Measurements from ENCODE around the gene NGEF. TPM values are rescaled to one million over a fixed set of nuclear protein-coding genes. Genes with fewer than 3 reads are reported as not detected.

The NGEF gene
- total and polyA plus RNA-seq, 2 donors (not counting 1 experiment from before 2014, with no cell fraction given), result under 0.01 to 0.24 TPM

DNA sequence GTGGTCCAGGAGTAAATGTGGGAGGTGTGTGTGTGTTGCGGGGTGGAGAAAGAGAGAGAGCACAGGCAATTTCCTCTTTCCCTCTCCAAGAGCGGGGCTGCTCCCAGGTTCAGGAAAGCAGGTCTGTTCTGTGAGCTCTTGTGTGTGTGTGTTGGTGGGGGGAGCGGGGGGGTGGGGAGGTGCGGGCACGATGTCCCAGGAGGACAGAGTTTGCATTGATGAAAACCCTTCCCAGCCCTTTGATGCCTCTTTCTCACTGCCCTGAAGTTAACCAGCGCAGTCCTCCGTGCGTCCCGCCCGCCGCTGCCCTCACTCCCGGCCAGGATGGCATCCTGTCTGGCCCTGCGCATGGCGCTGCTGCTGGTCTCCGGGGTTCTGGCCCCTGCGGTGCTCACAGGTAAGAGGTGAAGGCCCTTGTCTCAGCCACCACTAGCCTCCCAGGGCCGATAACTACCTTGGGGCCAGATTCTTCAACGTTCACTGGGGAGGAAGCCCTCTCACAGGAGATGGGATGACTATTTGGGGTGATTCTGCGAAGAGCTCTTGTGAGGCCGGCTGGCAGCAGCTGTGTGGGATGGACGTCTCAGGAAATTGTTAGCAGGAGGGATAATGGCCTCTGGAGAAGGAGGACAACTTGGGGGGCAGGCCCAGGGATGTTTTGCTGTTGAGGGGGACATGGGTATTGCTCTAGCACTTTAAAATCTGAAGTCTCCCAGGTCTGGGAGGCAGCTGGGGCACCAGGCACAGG is 142.9 kb downstream of the NGEF start, which contains the start of gene SNORC:
Gene SNORC (plus strand): TSS at position 247 of the 748 bp plus-strand sequence. CDS start 78 bp downstream, at position 325.
- Histone ChIP-seq H3K4me3 (replicated peaks in 1 of 4; ENCODE audit: control extremely low read depth in 1 of 4, insufficient read depth in 1 of 4, low read depth in 3 of 4, low read length in 4 of 4) (no peak within 1 kb of the TSS), H4K20me1 (ENCODE audit: control insufficient read depth, extremely low read depth, insufficient read depth, low read length) (no peaks in the 10 kb centered on the region), H3K27ac (ENCODE audit: insufficient read depth, low read length) (no peak within 1 kb of the TSS), H3K79me2 (ENCODE audit: control insufficient read depth, insufficient read depth, low read length) (no peaks in the 10 kb centered on the region), H3K27me3 (ENCODE audit: control insufficient read depth, insufficient read depth, low read length) (no peaks in the 10 kb centered on the region), H3K4me1 (ENCODE audit: control insufficient read depth, extremely low read depth, insufficient read depth, low read length) (no peaks in the 10 kb centered on the region), H3K4me2 (ENCODE audit: extremely low read depth, insufficient read depth, low read length) (no peak within 1 kb of the TSS), H3K9ac (ENCODE audit: insufficient read depth, low read length) (no peak within 1 kb of the TSS), H3K9me3 (ENCODE audit: control insufficient read depth, insufficient read depth, low read depth, low read length) (no peaks in the 10 kb centered on the region), H3K36me3 (ENCODE audit: control insufficient read depth, insufficient read depth, low read length) (no peaks in the 10 kb centered on the region), H2AFZ (ENCODE audit: low read length) (no peak within 1 kb of the TSS)
- TF ChIP-seq EZH2 (IDR thresholded peaks at IDR 0.05; ENCODE audit: low read length, missing control alignments), result no peak
- TF ChIP-seq, protein P1, sequence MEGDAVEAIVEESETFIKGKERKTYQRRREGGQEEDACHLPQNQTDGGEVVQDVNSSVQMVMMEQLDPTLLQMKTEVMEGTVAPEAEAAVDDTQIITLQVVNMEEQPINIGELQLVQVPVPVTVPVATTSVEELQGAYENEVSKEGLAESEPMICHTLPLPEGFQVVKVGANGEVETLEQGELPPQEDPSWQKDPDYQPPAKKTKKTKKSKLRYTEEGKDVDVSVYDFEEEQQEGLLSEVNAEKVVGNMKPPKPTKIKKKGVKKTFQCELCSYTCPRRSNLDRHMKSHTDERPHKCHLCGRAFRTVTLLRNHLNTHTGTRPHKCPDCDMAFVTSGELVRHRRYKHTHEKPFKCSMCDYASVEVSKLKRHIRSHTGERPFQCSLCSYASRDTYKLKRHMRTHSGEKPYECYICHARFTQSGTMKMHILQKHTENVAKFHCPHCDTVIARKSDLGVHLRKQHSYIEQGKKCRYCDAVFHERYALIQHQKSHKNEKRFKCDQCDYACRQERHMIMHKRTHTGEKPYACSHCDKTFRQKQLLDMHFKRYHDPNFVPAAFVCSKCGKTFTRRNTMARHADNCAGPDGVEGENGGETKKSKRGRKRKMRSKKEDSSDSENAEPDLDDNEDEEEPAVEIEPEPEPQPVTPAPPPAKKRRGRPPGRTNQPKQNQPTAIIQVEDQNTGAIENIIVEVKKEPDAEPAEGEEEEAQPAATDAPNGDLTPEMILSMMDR (conservative IDR thresholded peaks at IDR 0.05 in 1 of 2, IDR thresholded peaks at IDR 0.05 in 1 of 2; ENCODE audit: low read depth in 1 of 2, low read length in 2 of 2), result no peak
- DNase-seq (ENCODE audit: low read depth in 2 of 2), result no peak

DNA sequence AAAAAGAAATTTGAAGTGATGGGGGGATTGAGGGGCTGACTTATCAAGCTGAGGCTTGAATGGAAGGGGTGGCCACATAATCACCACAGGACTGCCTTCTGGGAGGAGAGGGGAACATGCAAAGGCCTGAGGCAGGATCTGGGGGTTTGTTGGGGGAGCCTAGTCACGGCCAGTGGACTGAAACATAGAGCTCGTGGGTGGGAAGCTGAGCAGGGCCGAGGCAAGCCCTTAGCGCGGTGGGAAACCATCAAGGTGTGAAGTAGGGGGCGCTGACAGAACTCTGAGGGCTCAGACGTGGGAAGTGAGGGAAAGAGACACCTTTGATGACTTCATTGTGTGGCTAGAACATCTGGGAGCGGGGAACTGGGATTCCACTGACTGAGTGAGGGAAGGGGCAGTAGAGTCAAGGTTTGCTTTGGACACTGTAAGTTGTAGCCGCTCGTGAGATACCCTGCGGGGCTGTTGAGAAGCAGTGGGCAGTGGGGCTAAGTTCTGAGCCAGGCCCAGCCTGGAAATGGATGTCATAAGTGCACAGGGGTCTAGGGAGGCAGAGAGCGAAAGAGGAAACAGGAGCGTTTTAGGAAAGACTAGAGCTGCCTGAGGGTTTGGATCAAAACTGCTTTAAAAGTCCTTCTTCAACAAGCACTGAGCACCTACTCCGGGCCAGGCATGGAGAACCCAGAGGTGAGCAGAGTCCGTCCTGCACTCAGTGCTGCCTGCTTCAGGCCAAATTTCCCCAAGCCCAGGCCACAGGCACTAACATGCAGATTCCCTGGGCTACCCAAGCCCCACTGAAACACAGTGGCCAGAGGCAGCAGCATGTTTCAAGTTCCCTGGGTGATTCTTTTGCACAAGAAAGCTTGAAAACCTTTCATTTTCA is 143.7 kb downstream of the NGEF start:
- no peak overlapping the region for H2AFZ ChIP-seq (ENCODE audit: low read length)
- no peaks in the 10 kb centered on the region for H3K9me3 ChIP-seq (ENCODE audit: control insufficient read depth, insufficient read depth, low read depth, low read length)
- no peak overlapping the region for H3K4me3 ChIP-seq (replicated peaks in 1 of 4; ENCODE audit: control extremely low read depth in 1 of 4, insufficient read depth in 1 of 4, low read depth in 3 of 4, low read length in 4 of 4)
- no peak overlapping the region for H3K4me2 ChIP-seq (ENCODE audit: extremely low read depth, insufficient read depth, low read length)
- TF ChIP-seq, protein P1 (conservative IDR thresholded peaks at IDR 0.05 in 1 of 2, IDR thresholded peaks at IDR 0.05 in 1 of 2; ENCODE audit: low read depth in 1 of 2, low read length in 2 of 2), result no peak
- TF ChIP-seq EZH2 (IDR thresholded peaks at IDR 0.05; ENCODE audit: low read length, missing control alignments), result no peak
- no peaks in the 10 kb centered on the region for H3K4me1 ChIP-seq (ENCODE audit: control insufficient read depth, extremely low read depth, insufficient read depth, low read length)
- no peak overlapping the region for H3K27ac ChIP-seq (ENCODE audit: insufficient read depth, low read length)
- H3K9ac ChIP-seq (ENCODE audit: insufficient read depth, low read length), result no peak overlapping the region
- H4K20me1 ChIP-seq (ENCODE audit: control insufficient read depth, extremely low read depth, insufficient read depth, low read length), result no peaks in the 10 kb centered on the region
- no peaks in the 10 kb centered on the region for H3K79me2 ChIP-seq (ENCODE audit: control insufficient read depth, insufficient read depth, low read length)
- H3K36me3 ChIP-seq (ENCODE audit: control insufficient read depth, insufficient read depth, low read length), result no peaks in the 10 kb centered on the region
- DNase-seq (ENCODE audit: low read depth in 2 of 2), result no peak
- no peaks in the 10 kb centered on the region for H3K27me3 ChIP-seq (ENCODE audit: control insufficient read depth, insufficient read depth, low read length)

DNA sequence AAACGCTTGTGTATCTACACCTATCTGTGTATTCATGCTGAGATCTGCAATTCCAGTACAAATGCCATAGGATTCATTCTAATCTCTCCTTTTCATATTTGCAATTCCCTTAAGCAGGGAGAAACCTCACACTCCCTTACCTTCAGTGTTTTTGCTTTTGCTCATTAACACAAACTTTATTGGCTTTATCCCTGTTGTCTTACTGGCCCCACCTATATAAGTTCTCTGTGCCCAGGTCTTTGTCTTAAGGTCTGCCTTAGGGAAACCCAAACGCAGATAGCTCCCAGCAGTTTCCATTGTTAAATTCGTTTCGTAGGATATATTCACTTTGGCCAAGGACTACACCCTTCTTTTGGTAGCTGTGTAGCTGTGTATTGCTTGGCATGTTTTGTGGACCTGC is 147.0 kb downstream of the NGEF start:
- Histone ChIP-seq H3K79me2 (ENCODE audit: control insufficient read depth, insufficient read depth, low read length) (no peaks in the 10 kb centered on the region), H2AFZ (ENCODE audit: low read length) (no peak overlapping the region), H3K4me2 (ENCODE audit: extremely low read depth, insufficient read depth, low read length) (no peak overlapping the region), H3K4me3 (replicated peaks in 1 of 4; ENCODE audit: control extremely low read depth in 1 of 4, insufficient read depth in 1 of 4, low read depth in 3 of 4, low read length in 4 of 4) (no peak overlapping the region), H3K27ac (ENCODE audit: insufficient read depth, low read length) (no peak overlapping the region), H3K4me1 (ENCODE audit: control insufficient read depth, extremely low read depth, insufficient read depth, low read length) (no peaks in the 10 kb centered on the region), H3K9me3 (ENCODE audit: control insufficient read depth, insufficient read depth, low read depth, low read length) (no peaks in the 10 kb centered on the region), H3K27me3 (ENCODE audit: control insufficient read depth, insufficient read depth, low read length) (no peaks in the 10 kb centered on the region), H3K9ac (ENCODE audit: insufficient read depth, low read length) (no peak overlapping the region), H3K36me3 (ENCODE audit: control insufficient read depth, insufficient read depth, low read length) (no peaks in the 10 kb centered on the region), H4K20me1 (ENCODE audit: control insufficient read depth, extremely low read depth, insufficient read depth, low read length) (no peaks in the 10 kb centered on the region)
- TF ChIP-seq EZH2 (IDR thresholded peaks at IDR 0.05; ENCODE audit: low read length, missing control alignments), result no peak
- TF ChIP-seq, protein P1 (conservative IDR thresholded peaks at IDR 0.05 in 1 of 2, IDR thresholded peaks at IDR 0.05 in 1 of 2; ENCODE audit: low read depth in 1 of 2, low read length in 2 of 2), result no peak
- DNase-seq (ENCODE audit: low read depth in 2 of 2), result no peak

Data from fibroblast of lung (primary cell).